HG02642 (cell line): ENCODE results near the gene LRMDA.
"Not testable (repeated sequence)": the region's sequence is repeated elsewhere in the genome, so short reads cannot be mapped to it uniquely, and the experiment has no call there.

Experiments used
- ATAC-seq: cut with Tn5 transposase; IDR thresholded peaks from one replicate; pipeline ENCODE4 v1.9.1; 2021; ENCODE audit warnings: mild to moderate bottlenecking; ENCODE audit not compliant: unreplicated experiment, poor library complexity

Gene LRMDA

DNA sequence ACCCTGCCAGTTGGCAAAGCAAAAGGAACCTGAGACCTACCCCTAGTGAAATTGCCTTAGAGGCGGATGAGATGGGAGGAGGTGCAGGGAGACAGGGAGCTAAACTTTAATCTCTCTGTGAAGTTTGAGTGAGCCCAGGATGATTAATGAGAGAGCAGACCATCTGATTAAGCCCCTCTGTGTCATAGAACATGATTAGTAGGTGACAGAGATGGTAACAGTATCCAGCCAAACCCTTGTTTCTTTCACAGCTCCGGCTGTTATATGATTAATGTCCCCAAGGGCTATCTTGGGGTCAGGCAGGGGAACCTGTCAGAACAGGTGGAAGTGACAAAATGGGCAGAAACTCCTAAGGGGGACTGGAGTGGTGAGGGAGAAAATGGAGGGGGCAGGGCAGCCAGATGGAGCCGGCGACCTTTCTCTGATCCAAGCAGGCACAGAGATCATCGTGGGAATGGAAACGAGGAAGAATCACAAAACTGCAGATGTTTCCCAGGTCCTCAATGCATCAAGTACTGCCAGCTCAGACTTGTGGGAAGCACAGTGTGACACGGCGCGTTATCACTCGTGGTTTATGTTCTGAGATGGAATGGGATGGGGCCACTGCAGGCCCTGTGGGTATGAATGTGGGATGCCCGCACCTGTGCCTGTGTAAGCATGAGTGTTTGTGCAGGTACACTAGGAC lies 684.2 kb downstream of the LRMDA start:
- ATAC-seq: no peak

DNA sequence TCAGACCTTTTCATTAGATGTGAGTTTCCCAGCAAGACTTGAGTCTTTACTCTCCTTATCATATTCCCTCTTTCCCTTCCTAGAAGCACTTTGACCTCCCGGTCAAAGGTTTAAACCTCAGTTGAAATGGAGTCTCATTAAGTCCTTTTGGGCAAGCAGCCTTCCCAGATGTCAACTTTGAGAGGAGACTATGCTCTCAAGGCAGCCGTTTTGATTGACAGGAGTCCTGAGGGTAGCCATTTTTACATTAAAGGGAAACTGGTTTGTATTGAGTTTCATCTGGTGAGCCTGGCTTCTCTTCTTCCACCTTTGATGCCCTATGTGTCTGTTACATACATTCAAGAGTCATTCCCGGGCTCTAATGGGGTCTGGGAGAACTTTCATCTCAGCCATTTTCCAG lies 685.1 kb downstream of the LRMDA start:
- no peak for ATAC-seq

DNA sequence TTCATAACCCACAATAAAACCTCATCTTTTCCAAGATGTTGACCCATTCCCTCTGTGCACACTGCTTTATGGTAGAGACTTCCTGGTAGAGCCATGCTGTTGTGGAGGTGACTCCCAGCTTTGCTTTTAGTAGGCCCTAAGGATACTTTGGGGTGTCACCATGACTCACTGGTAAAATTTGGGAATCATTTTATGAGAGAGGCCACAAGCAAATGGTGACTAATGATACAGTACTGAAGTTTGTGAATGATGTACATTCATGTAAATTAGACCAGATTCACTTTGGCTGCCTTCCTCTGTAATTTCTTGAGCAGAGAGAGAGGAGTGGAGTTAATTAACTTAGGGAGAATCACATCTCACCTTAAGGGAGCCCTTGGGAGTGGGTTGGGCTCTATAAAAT lies 686.5 kb downstream of the LRMDA start:
- ATAC-seq: no peak

DNA sequence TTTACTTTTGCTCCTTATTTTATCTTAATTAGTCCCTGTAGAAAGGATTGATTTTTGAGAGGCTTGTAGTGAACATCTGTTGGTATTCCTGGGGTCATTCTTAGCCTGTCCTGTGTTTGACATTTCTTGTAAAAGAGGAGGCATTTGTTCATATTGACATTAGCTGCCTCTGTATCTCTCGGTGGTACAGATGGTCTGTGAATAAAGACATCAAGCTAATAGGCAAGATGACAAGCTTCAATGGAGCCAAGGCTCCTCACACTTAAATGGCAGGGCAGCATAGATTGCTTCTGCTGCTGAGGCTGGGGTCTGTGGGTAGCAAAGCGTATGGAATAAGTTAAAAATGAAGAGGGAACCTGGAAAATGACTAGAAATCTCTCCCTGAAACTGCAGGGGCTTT lies 687.6 kb downstream of the LRMDA start:
- ATAC-seq: no peak

DNA sequence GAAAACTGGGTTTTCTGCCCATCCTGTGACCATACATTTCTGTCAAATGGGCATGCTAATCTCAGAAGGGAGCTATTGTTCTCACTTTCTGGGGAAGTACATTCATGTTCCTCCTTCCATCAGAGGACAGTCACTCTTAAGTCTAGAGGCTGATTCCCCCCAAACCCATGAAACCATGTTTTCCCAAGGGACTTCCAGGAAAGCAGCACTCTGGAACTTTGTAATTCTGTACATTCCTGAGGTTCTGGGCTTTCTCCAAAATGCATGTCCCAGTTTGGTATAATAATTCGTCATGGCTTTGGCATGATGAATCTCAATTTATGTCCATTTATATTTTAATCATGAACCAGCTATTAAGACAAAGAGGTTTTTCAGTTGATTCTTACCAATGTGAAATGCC lies 688.1 kb downstream of the LRMDA start:
- ATAC-seq: no peak

DNA sequence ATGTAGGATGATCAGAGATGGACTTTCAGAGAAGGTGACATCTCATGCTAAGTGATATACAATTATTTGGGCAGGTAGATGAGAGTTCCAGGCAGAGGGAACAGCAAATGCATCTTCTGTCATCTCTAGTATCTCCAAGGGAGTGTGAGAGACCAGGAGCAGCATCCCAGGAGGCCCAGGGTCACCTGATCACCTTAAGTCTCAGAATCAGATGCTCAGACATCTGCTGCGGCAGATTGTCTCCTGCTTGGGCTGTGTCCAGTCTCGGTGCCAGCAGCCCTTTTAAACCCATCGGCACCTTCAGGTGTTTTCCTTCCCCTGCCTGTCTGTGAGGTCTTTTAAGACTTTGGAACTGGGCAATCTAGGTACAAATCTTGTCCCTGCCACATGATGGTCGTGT lies 690.6 kb downstream of the LRMDA start:
- ATAC-seq: no peak

DNA sequence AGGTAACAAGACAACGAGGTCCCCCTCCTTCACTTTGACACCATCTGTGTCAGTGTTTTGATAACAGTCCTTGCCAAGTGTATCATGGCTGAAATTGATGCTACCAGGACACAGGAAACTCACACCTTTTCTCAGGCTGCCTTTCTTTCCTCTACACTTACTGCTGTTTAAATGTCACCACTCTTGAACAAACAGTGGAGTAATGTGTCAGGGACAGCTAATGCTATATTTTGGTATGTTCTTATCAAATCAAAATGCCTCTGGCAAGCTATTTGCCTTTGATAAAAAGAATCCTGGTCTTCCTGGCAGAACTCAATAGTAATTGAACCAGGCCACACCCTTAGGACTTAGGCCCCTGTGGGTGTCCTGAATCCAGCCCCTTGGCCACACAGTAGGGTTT lies 692.9 kb downstream of the LRMDA start:
- ATAC-seq: no peak

DNA sequence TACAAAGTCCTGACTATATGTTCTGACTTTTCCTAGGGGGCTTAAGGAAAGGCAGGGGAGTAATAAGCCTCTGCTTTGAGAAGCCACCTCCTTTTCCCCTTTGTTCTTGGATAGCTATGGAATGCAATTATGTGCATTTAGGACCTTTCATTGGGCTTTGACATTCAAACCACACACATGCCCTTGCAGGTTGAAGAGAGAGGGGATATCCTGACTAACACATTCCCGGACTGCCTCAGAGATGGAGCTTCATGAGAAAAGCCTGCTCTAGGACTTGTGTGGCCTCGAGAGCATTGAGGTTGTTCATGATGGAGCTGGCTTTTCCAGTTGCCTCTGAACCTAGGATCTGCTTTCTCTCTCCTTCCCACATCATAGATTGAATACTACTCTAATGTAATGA lies 694.5 kb downstream of the LRMDA start:
- ATAC-seq: no peak

DNA sequence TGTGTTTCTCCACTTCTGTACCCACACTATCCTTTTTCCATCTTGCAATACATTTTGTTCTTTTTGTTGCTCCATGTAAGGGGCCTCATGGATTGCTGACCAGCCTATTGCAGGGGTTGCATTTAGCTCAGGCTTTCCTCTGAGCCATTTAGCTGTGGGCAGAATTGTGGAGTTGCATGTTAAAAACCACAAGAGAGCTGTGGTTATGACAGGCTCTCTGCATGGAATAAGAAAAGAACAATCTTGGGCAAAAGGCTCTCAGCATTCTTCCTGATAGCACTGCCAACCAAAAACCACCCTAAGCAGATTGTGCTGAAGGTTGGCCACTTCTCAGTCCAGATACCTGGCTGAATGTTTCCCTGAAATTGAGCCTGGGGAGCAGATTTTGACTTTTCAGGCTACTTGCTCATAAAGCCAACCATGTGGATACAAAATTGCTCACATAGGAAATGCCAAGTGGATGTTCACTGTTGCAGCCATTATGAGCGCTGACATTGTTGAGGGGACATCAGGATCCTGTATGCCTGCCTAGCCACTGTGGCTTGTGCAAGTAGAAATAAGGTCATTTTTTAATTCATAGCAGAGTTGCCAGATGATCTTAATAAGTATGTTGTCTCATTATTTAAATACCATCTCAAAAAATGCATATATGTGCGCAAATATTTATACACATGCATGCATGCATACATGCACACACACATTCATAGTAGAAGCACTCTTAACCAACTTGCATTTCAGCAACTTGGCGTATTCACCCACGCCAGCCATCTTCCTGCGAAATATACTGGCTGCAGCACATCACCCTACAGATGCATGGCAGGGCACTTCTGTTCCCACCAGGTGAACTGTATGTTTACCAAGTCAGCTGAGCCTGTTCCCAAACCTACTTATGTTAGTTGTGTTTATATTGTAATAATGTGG lies 695.4 kb downstream of the LRMDA start:
- ATAC-seq: no peak

DNA sequence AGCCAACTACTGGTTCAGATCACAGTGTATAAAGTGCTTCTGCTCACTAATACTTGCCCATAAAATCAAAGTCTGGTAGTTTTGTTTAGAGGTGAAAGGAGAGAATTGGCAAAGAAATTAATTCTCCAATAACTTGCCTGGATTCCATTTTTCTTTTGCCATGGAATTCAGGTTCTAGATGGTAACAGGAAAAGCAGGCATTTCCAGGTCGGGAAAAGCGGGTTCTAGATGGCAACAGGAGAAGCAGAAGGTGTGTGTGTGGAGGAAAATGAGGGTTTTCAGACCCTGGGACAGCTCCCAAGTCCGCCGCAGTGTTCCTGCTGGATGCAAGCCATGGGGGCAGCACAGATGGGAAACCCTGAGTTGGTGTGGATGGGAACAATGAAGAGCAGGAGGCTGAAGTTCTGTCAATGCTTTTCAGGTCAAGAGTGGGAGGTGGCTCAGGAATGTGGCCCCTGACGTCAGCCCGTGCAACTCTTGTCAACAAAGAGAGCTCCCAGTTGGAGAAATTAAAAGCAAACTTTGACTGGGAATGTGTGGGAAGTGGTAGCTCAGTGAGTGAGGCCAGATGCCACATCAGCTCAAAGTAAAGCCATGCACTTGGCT lies 696.7 kb downstream of the LRMDA start:
- no peak for ATAC-seq

DNA sequence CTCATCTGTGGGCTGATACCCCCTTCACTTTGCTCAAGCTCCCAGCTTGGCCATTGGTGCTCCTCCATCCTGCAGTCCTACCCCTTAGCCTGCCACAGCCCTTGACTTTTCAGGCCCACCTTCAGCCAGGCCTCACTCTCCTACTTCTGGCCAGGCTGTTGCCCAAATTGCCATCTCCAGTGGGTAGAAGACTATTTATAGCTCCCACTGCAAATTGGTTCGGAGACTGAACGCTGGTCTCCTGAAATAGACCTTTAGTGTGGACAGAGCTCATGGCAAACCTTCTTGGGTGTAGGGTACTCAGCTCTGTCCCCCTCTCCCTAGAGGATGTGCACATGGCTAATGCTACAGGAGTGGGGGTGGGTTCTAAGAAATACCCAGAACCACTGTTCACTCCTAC lies 697.8 kb downstream of the LRMDA start:
- ATAC-seq: no peak

DNA sequence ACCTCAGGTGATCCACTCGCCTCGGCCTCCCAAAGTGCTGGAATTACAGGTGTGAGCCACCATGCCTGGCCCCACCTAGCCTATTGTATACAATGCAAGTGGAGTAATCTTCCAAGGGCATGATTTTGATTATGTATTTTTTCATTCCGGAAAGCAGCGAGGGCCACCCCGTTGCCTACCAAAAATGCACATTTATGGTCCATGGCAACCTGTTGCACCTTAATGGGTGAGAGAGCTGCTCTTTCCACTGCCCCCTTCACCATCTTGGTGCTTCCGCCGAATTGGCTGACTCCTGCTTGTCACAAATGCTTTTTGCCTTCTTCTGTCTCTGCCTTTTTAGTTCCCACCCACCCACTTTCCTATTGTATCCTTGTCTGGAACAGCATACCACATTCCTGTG lies 699.5 kb downstream of the LRMDA start:
- ATAC-seq: no peak

DNA sequence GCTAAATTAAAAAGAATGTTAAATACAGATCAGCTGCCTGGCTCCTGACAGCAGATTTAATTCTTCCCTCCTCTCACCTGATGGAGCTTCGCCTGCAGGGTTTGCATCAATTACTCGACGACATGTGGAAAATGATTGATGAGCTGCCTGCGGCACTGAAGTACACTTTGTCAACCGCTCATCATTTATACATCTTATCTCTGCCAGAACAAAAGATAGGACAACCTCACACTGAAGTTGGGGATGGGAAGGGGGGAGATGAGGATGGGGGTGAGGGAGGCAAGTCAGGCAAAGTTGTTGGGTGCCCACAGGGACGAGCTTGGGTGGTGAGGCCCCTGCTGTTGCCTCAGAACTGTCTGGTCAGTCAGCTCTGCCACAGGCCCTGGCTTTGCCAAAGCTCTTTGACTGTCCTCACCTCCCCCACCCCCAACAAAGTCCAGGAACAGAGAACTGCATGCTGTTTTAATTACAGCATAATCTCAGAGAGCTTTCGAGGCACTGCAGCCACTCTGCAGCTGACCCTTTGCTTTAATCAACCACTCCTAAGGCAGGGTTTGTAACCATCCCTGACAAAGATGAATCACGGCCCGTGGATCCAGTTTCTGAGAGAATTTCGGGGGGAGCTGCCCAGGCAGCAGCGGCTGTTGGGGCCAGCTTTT lies 702.3 kb downstream of the LRMDA start:
- ATAC-seq: no peak

DNA sequence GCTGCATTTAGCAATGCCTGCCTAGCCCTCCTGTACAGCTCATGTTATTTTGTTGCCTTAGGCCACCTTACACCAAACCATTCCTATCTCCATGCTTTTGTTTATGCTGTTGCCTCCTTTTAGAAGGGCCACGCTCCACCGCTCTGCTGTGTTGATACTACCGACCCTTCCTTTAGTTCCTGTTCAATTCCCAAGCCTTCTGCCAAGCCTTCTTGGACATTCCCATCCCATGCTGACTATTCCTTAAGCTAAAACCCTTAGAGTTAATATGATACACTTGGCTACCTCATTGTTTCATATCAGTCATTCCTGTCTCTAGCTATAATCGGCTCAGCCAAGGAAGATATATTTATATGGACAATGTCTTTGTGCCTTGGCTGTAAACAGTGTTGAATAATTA lies 705.5 kb downstream of the LRMDA start:
- no peak for ATAC-seq

DNA sequence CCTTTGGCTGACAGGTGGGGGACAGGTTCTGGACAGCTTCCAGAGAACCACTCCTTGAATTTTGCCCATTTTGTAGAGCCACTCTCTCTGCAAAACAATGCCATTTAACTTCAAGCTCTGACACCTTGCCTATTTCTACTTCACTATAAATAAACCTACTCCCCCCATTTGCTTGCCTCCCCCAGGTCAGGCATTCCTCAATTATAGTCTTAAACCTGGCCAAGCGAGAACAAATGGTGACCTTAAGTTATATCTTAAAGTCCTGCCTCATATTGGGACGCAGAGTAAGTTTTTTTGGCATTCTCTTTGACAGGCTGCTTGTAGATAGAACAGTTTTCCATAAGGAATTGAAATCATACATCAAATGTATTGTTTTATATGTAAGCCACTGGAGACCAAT lies 706.9 kb downstream of the LRMDA start:
- ATAC-seq: no peak

DNA sequence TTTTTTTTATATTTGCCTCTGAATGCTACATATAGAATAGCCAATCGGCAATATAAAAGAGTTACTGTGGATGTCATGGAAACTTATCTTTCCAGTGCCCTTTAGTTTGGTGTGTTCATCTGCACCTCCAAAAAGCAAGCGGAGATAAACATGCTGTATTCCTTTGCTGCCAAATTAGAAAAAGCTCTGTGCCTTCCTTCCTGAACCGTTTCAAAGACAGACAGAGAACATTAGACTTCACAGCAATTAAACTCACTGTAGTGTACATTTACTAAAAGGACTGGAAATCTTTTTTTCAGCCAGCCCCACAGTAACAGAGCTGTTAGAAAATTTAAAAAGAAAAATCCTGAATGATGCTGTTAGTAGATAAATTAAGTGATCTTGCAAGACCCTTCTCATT lies 707.5 kb downstream of the LRMDA start:
- ATAC-seq: no peak

DNA sequence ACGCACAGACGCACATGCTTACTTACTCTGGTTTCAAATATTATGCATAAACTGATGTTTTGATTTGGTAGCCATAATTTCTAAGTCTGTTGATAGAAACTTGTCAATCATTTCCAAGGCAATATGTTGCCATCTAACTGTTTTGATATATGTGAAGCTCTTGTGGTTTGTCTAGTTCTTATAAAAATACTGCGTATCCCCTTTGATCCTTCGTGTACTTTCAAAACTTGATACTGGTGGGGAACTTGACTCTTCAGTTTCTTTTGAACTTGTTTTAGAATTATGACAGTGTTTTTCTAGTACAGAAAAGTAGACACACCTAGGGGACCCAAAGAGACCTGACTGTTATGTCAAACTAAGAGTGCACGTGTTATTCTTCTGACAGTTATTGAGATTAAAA lies 708.0 kb downstream of the LRMDA start:
- ATAC-seq: no peak

DNA sequence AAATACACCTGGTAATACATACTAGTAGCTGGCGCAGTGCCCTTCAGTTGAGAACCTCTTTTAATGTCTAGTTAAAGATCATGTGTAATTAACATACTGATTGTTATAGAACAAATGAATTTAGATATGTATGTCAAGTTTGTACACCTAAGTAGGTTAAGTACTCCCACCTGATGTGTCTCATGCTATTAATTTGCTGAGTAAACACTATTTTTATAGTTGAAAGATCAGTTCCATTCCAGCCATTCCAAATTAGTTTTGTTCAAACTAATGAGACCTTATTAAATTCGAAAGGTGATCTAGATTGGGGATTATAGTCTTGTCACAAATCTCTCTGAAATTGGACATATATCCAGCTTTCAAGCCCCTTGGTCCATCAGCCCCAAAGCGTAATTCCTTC lies 710.0 kb downstream of the LRMDA start:
- ATAC-seq: no peak

DNA sequence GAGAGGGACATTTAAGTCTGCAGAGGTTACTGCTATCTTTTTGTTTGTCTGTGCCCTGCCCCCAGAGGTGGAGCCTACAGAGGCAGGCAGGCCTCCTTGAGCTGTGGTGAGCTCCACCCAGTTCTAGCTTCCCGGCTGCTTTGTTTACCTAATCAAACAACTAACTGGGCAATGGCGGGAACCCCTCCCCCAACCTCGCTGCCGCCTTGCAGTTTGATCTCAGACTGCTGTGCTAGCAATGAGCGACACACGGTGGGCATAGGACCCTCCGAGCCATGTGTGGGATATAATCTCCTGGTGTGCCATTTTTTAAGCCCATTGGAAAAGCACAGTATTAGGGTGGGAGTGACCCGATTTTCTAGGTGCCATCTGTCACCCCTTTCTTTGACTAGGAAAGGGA lies 716.8 kb downstream of the LRMDA start:
- ATAC-seq: not testable (repeated sequence)

DNA sequence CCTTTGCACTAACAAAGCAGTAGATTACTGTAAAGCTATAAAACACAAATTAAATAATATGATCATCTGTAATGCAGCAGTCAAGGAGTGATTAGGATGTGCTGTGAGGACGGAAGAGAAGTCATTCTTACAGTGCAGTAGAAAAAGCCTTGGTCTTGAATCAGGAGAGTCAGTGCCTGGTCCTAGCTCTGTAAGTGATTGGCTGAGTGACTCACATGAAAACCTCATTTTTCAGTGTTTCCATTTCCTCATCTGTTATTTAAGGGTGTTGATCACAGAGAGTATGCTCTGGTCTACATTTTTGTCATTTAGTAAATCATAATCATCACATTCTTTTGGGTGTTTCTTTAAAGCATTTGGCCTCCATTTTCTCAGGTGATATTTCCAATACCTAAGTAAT lies 717.8 kb downstream of the LRMDA start:
- ATAC-seq: no peak

DNA sequence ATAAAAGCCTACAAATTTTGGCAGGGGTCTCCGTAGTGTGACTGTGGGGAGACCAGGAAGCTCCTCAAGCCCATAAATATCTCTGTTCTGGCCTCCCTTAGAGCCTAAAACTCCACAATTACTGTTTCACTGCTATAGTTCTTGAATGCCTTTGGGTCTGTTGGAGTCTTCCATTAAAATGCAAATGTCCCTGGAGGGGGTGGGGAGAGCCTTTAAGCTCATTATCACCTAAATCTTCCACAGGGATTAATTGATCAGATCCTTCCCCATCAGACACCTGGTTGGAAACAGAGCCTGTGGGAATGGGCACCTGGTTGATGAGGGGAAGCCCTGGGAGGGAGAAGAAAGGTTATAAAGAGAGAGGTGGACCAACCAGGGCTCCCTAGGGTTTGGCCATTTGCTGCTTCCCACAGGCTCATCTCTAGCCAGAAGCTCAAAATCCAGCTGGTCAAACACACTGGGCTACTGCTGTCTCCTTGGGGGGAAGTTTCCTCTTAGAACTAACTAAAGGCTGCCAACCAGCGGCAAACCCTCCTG lies 718.2 kb downstream of the LRMDA start:
- no peak for ATAC-seq
